ENCODE measurements around the gene TMEM138.
A peak's percentile ranks its signal among the peaks of the same experiment; 100 is the strongest.

The TMEM138 gene

DNA sequence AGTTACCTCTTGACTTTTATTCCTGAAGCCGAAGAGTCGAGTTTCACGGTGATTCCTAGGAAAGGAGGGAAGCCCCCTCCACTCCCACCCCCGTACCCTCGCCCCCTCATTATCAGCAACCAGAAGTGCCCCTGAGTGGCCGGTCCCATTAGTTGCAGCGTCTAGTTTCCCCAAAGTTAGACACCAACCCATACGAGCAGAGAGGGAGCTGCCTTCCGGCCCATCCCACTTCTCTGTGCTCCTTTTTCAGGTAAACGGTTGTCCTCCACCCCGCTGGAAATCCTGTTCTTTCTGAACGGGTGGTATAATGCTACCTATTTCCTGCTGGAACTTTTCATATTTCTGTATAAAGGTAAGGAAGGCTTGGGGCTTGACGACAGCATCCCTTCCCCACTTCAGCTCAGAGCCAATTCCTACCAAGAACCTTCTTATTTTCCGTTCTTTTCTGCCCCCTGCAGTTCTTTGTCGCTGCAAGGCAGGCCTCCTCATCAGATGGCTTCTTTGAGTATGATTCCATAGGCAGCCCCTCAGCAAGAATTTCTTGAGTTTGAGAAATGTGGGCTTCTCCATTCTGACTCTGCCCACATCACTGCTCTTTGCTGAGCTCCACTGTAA is 30.9 kb downstream of the TMEM138 start:
- Mint-ChIP-seq H3K27ac (peak overlapping the region; percentile 94), H3K27me3 (ENCODE audit: low read depth) (no peaks in the 10 kb centered on the region), H3K4me3 (peak overlapping the region; percentile 96), H3K4me1 (ENCODE audit: low read depth) (peaks cover 21% of the 10 kb centered on the region), H3K9me3 (peaks cover 8% of the 10 kb centered on the region), H3K36me3 (ENCODE audit: low read depth) (peaks cover 14% of the 10 kb centered on the region)
- DNase-seq (ENCODE audit: low spot score), result peak; percentile 7

- H3K27ac Mint-ChIP-seq, result no peak overlapping the region
- H3K27me3 Mint-ChIP-seq (ENCODE audit: low read depth), result no peaks in the 10 kb centered on the region
- H3K4me1 Mint-ChIP-seq (ENCODE audit: low read depth), result no peaks in the 10 kb centered on the region
- H3K36me3 Mint-ChIP-seq (ENCODE audit: low read depth), result peaks cover 45% of the 10 kb centered on the region
- no peak for DNase-seq (ENCODE audit: low spot score)
- H3K9me3 Mint-ChIP-seq, result no peaks in the 10 kb centered on the region
- no peak overlapping the region for H3K4me3 Mint-ChIP-seq
Observed at GRCh38 chr11:61401173-61401572, 39.0 kb downstream of the TMEM138 start.

DNA sequence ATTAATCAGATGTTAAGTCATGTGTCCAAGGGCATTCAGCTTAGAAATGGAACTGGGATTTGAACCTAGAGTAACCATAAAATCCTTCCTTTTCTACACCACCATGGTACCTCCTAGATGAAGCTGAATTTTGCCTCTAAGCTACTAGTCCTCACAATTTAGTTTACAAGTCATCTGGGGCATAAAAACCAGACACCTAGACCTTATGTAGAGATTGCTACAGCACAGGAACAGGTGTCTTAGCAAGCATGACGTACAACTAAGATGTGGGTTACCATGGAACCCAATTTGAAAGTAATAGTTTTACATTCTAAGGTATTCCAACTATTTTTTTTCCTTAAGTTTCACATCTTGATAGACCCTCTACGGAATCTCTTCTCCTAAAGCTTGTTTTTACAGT is 39.4 kb downstream of the TMEM138 start:
- DNase-seq (ENCODE audit: low spot score), result no peak
- no peaks in the 10 kb centered on the region for H3K27me3 Mint-ChIP-seq (ENCODE audit: low read depth)
- peaks cover 45% of the 10 kb centered on the region for H3K36me3 Mint-ChIP-seq (ENCODE audit: low read depth)
- no peaks in the 10 kb centered on the region for H3K4me1 Mint-ChIP-seq (ENCODE audit: low read depth)
- no peak overlapping the region for H3K4me3 Mint-ChIP-seq
- H3K27ac Mint-ChIP-seq, result peak overlapping the region; percentile 41
- H3K9me3 Mint-ChIP-seq, result no peaks in the 10 kb centered on the region

- Mint-ChIP-seq H3K27me3 (ENCODE audit: low read depth) (no peaks in the 10 kb centered on the region), H3K4me1 (ENCODE audit: low read depth) (peaks cover 1% of the 10 kb centered on the region), H3K36me3 (ENCODE audit: low read depth) (peaks cover 49% of the 10 kb centered on the region)
Observed at GRCh38 chr11:61403658-61404057, 41.5 kb downstream of the TMEM138 start.

GRCh38 chr11:61404103-61404502 is 41.9 kb downstream of the TMEM138 start:
- Mint-ChIP-seq H3K27ac (no peak overlapping the region), H3K9me3 (no peaks in the 10 kb centered on the region), H3K4me3 (no peak overlapping the region), H3K36me3 (ENCODE audit: low read depth) (peaks cover 49% of the 10 kb centered on the region), H3K27me3 (ENCODE audit: low read depth) (no peaks in the 10 kb centered on the region), H3K4me1 (ENCODE audit: low read depth) (peaks cover 1% of the 10 kb centered on the region)
- DNase-seq (ENCODE audit: low spot score), result no peak

More at GRCh38 chr11:61403658-61404057, 41.5 kb downstream of the TMEM138 start:
- H3K9me3 Mint-ChIP-seq, result no peaks in the 10 kb centered on the region
- H3K4me3 Mint-ChIP-seq, result no peak overlapping the region
- no peak overlapping the region for H3K27ac Mint-ChIP-seq
- DNase-seq (ENCODE audit: low spot score), result no peak

DNA sequence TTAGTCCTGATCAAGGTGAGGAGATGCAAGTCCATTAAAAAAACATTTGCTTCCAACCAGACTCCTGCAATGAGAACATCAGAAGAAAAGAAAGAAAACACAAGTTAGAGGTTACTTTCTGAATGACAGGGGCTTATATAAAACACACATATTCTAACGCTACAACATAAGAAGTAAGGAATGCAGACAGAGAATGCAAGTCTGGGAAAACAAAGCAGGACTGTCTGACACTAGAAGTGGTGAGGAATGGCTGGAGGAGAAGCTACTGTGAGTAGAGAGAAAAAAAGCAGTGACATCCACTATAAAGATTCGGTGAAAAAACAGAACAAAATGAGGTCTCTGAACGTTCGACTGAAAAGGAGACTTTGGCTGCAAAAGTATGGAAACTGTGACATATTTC is 42.5 kb downstream of the TMEM138 start:
- no peak overlapping the region for H3K4me3 Mint-ChIP-seq
- H3K36me3 Mint-ChIP-seq (ENCODE audit: low read depth), result peaks cover 49% of the 10 kb centered on the region
- H3K27me3 Mint-ChIP-seq (ENCODE audit: low read depth), result no peaks in the 10 kb centered on the region
- H3K9me3 Mint-ChIP-seq, result no peaks in the 10 kb centered on the region
- peaks cover 1% of the 10 kb centered on the region for H3K4me1 Mint-ChIP-seq (ENCODE audit: low read depth)
- no peak overlapping the region for H3K27ac Mint-ChIP-seq
- no peak for DNase-seq (ENCODE audit: low spot score)

GRCh38 chr11:61406067-61406466 is 43.9 kb downstream of the TMEM138 start:
- Mint-ChIP-seq H3K36me3 (ENCODE audit: low read depth) (peaks cover 58% of the 10 kb centered on the region), H3K4me3 (no peak overlapping the region), H3K27ac (no peak overlapping the region), H3K4me1 (ENCODE audit: low read depth) (peaks cover 1% of the 10 kb centered on the region), H3K27me3 (ENCODE audit: low read depth) (no peaks in the 10 kb centered on the region), H3K9me3 (no peaks in the 10 kb centered on the region)
- DNase-seq (ENCODE audit: low spot score), result no peak

DNA sequence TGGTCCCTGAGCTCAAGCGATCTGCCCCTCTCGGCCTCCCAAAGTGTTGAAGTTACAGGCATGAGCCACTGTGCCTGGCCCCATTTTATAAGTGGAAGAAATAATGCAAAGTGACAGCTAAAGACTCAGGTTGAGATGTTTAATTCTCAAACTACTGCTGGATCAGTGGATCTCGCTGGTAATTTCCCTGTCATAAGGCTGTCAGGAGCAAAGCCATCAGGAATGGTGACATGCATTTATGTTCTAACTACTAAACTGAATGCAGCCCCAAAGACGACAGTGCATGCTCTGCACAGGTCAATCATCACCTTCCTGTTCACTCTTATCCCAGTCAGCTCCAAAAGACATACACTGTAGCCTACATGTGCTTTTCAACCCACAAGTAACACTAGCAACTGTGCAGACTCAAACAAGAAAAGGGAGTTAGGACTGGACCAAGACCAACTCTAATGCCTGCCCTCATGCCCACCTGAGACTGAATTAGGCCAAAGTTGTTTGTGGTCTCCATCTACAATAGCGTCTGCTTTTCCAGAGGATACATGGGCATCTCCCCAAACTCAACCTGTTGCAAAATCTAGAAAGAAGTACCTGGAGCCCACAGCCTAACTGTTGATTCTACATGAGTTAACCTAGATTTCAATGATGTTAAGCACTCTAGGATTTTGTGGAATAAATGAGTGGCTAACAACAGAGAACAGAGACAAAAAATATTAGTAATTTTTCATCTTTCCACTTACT is 45.0 kb downstream of the TMEM138 start:
- H3K9me3 Mint-ChIP-seq, result no peaks in the 10 kb centered on the region
- H3K27me3 Mint-ChIP-seq (ENCODE audit: low read depth), result no peaks in the 10 kb centered on the region
- H3K4me3 Mint-ChIP-seq, result no peak overlapping the region
- H3K27ac Mint-ChIP-seq, result no peak overlapping the region
- H3K36me3 Mint-ChIP-seq (ENCODE audit: low read depth), result peaks cover 64% of the 10 kb centered on the region
- H3K4me1 Mint-ChIP-seq (ENCODE audit: low read depth), result peaks cover 1% of the 10 kb centered on the region
- no peak for DNase-seq (ENCODE audit: low spot score)

DNA sequence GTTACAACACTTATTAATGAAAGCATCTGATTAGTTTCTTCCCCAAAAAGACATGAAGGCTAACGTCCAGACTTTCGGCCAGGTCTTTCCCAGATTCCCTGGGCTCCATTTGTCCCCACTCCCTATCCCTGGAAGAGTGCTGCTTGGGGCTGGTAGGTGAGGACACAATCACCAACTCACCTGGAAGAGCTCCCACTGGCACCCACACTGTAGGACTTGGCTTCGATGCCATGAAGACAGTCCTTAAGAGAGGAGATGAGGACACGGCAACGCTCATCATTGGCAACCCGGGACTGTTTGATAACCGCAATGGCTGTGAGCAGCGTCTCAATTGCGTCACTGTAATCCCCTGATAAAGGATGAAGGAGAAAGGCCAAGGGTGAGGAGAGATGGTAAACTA is 49.4 kb downstream of the TMEM138 start:
- no peaks in the 10 kb centered on the region for H3K27me3 Mint-ChIP-seq (ENCODE audit: low read depth)
- no peak overlapping the region for H3K4me3 Mint-ChIP-seq
- no peaks in the 10 kb centered on the region for H3K9me3 Mint-ChIP-seq
- peaks cover 59% of the 10 kb centered on the region for H3K36me3 Mint-ChIP-seq (ENCODE audit: low read depth)
- DNase-seq (ENCODE audit: low spot score), result no peak
- peaks cover 12% of the 10 kb centered on the region for H3K4me1 Mint-ChIP-seq (ENCODE audit: low read depth)
- H3K27ac Mint-ChIP-seq, result no peak overlapping the region

GRCh38 chr11:61413496-61413895 is 51.3 kb downstream of the TMEM138 start:
- DNase-seq (ENCODE audit: low spot score), result no peak
- Mint-ChIP-seq H3K4me1 (ENCODE audit: low read depth) (peaks cover 23% of the 10 kb centered on the region), H3K27ac (peak overlapping the region; percentile 13)

DNA sequence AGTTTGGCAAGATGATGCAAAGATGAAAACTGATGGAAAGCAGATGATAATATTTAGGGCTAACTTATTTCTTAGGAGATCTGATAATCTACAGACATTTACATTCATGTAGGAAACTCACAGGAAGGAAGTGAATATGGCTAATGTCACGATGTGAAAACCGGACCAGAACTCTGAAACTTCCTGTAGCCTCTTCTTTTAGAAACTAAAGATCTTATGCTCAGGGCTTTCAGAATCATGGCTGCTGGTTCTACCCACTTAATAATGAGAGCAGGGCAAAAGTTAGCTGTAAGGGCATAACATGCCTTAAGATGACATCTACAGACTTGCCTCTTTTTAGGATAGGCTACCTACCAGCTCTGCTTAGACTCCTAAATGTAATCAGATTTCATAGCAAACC is 52.4 kb downstream of the TMEM138 start:
- Mint-ChIP-seq H3K27me3 (ENCODE audit: low read depth) (no peaks in the 10 kb centered on the region), H3K27ac (peak overlapping the region; percentile 63), H3K4me3 (no peak overlapping the region), H3K9me3 (no peaks in the 10 kb centered on the region), H3K36me3 (ENCODE audit: low read depth) (peaks cover 69% of the 10 kb centered on the region), H3K4me1 (ENCODE audit: low read depth) (peaks cover 23% of the 10 kb centered on the region)
- DNase-seq (ENCODE audit: low spot score), result no peak

More at GRCh38 chr11:61413496-61413895, 51.3 kb downstream of the TMEM138 start:
- no peaks in the 10 kb centered on the region for H3K27me3 Mint-ChIP-seq (ENCODE audit: low read depth)
- no peaks in the 10 kb centered on the region for H3K9me3 Mint-ChIP-seq
- no peak overlapping the region for H3K4me3 Mint-ChIP-seq
- peaks cover 65% of the 10 kb centered on the region for H3K36me3 Mint-ChIP-seq (ENCODE audit: low read depth)

DNA sequence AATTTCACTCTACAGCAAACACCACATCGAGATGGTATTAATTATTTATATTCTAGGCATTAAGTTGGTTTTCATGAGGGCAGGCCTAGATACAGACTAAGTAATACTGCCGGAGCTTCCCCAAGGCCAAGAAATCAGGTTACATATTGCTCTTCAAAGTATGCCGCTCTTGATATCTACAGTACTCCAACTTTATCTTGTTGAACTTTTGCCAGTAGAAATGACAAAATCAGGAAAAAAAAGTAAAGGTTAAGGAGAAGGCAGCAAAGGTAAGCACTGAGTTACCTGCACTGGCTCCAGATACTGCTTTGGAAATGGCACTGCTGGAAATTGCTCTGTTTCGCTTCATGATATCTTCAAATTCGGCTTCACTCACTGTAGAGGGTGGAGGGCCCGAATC is 53.2 kb downstream of the TMEM138 start:
- H3K36me3 Mint-ChIP-seq (ENCODE audit: low read depth), result peaks cover 74% of the 10 kb centered on the region
- peak overlapping the region; percentile 57 for H3K27ac Mint-ChIP-seq
- no peak for DNase-seq (ENCODE audit: low spot score)
- peaks cover 23% of the 10 kb centered on the region for H3K4me1 Mint-ChIP-seq (ENCODE audit: low read depth)
- no peaks in the 10 kb centered on the region for H3K27me3 Mint-ChIP-seq (ENCODE audit: low read depth)
- no peaks in the 10 kb centered on the region for H3K9me3 Mint-ChIP-seq
- no peak overlapping the region for H3K4me3 Mint-ChIP-seq

DNA sequence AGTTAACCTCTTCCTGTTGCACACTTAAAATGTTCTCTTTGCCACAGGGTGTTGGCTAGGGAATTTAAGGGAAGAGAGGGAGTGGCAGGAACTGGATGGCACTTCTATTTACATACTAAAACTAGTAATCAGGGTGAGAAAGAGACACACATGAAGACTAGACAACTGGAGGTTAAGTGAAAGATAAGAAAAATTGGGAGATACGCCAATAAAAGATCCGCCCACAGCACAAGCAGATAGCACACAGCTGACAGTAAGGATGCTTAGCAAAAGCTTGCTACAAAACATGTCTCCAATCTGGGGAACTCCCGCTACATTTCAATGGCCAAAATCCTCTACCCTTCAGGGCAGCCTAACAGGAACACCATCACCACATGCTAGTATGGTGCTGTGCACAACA is 54.8 kb downstream of the TMEM138 start:
- H3K36me3 Mint-ChIP-seq (ENCODE audit: low read depth), result peaks cover 75% of the 10 kb centered on the region
- H3K27ac Mint-ChIP-seq, result no peak overlapping the region
- H3K4me3 Mint-ChIP-seq, result no peak overlapping the region
- no peaks in the 10 kb centered on the region for H3K27me3 Mint-ChIP-seq (ENCODE audit: low read depth)
- DNase-seq (ENCODE audit: low spot score), result no peak
- peaks cover 26% of the 10 kb centered on the region for H3K4me1 Mint-ChIP-seq (ENCODE audit: low read depth)
- H3K9me3 Mint-ChIP-seq, result no peaks in the 10 kb centered on the region

DNA sequence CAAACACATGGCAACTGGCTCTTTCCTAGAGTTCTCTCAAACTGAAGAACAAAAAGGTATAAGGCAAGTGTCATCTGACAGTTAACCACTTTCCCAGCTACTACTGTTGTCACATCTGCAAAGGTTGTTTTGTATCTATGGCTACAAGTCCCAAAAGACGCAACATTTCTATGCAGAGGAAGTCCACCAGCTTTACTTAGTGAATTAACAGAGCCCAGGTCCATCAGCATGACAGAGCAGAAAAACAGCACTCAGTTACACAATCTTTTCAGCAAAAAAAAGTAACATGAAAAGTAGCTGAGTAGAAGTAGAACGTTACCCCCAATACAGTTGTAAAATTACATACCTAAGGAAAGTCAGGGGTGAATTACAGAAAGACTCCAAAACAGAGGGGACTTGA is 55.5 kb downstream of the TMEM138 start:
- no peak for DNase-seq (ENCODE audit: low spot score)
- Mint-ChIP-seq H3K36me3 (ENCODE audit: low read depth) (peaks cover 81% of the 10 kb centered on the region), H3K27me3 (ENCODE audit: low read depth) (no peaks in the 10 kb centered on the region)

More for the DNA sequence above, 55.5 kb downstream of the TMEM138 start:
- Mint-ChIP-seq H3K27ac (no peak overlapping the region), H3K4me3 (no peak overlapping the region), H3K4me1 (ENCODE audit: low read depth) (peaks cover 26% of the 10 kb centered on the region), H3K9me3 (no peaks in the 10 kb centered on the region)

Measured in T-helper 2 cell treated with Interferon-gamma antibody and Interleukin-4, amounts not matched to agents 5 μg/mL and 100 μg/mL, for 36 hours (primary cell).